ENCODE data around the gene IQCE.

The IQCE gene

DNA sequence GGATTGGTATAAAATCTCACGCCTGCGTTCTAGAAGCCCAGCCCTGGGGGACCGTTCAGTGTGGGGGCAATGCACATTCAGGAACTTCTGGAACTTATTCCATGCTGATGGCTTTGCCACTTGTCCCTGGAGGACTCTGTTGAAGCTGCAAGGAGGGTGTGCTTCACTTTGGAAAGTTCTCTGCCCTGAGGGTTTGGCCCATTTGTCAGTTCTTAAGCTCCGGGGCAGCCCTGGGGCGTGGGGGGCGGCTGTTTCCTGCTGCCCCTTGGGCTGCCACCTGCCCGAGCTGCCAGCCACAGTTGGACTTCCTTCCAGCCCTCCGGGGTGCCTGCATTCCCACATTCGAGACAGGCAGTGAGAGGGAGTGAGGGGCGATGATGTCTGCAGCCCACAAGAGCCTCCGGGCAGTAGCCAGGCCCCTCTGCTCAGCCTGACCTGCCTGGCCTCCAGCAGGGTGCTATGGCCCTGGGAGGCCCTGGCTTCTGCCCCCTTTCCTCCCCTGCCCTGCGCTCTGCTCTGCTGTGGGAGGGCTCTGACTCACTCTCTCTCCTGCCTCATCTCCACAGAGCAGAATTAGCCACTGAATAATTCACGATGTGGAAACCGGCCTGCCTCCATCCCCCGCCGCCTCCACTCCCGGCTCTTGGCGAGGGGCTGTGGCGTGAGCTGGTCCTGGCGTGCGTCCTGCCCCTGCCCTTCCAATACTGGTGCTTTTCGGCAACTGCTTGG, 74.9 kb downstream of the IQCE start:
- peak; percentile 22 for TF ChIP-seq NFIC (IDR thresholded peaks at IDR 0.05)
- peak; percentile 85 for TF ChIP-seq ZBTB7A (IDR thresholded peaks at IDR 0.05; ENCODE audit: low read depth)
- TF ChIP-seq CEBPB (IDR thresholded peaks at IDR 0.05), result no peak
- no peak for TF ChIP-seq RAD21 (IDR thresholded peaks at IDR 0.05; ENCODE audit: low read depth)
- TF ChIP-seq, protein P1, sequence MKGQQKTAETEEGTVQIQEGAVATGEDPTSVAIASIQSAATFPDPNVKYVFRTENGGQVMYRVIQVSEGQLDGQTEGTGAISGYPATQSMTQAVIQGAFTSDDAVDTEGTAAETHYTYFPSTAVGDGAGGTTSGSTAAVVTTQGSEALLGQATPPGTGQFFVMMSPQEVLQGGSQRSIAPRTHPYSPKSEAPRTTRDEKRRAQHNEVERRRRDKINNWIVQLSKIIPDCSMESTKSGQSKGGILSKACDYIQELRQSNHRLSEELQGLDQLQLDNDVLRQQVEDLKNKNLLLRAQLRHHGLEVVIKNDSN (IDR thresholded peaks at IDR 0.05), result no peak
- TF ChIP-seq, protein P2, sequence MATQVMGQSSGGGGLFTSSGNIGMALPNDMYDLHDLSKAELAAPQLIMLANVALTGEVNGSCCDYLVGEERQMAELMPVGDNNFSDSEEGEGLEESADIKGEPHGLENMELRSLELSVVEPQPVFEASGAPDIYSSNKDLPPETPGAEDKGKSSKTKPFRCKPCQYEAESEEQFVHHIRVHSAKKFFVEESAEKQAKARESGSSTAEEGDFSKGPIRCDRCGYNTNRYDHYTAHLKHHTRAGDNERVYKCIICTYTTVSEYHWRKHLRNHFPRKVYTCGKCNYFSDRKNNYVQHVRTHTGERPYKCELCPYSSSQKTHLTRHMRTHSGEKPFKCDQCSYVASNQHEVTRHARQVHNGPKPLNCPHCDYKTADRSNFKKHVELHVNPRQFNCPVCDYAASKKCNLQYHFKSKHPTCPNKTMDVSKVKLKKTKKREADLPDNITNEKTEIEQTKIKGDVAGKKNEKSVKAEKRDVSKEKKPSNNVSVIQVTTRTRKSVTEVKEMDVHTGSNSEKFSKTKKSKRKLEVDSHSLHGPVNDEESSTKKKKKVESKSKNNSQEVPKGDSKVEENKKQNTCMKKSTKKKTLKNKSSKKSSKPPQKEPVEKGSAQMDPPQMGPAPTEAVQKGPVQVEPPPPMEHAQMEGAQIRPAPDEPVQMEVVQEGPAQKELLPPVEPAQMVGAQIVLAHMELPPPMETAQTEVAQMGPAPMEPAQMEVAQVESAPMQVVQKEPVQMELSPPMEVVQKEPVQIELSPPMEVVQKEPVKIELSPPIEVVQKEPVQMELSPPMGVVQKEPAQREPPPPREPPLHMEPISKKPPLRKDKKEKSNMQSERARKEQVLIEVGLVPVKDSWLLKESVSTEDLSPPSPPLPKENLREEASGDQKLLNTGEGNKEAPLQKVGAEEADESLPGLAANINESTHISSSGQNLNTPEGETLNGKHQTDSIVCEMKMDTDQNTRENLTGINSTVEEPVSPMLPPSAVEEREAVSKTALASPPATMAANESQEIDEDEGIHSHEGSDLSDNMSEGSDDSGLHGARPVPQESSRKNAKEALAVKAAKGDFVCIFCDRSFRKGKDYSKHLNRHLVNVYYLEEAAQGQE (IDR thresholded peaks at IDR 0.05; ENCODE audit: low read depth), result no peak
- TF ChIP-seq CREB1 (IDR thresholded peaks at IDR 0.05; ENCODE audit: low read depth), result no peak
- TF ChIP-seq TEAD4 (IDR thresholded peaks at IDR 0.05), result peak; percentile 45
- TF ChIP-seq TAF1 (IDR thresholded peaks at IDR 0.05; ENCODE audit: low read depth), result no peak
- TF ChIP-seq TCF12 (IDR thresholded peaks at IDR 0.05; ENCODE audit: low read depth), result peak; percentile 73
- peak; percentile 40; the same call in 1 of the 2 replicates for TF ChIP-seq FOXM1 (IDR thresholded peaks at IDR 0.05; ENCODE audit: borderline replicate concordance, low read depth)
- TF ChIP-seq EP300 (IDR thresholded peaks at IDR 0.05; ENCODE audit: borderline replicate concordance), result peak; percentile 46; the same call in 1 of the 2 replicates
- no peak for TF ChIP-seq EGR1 (IDR thresholded peaks at IDR 0.05)
- TF ChIP-seq YY1 (IDR thresholded peaks at IDR 0.05; ENCODE audit: low read depth), result no peak
- TF ChIP-seq MAX (IDR thresholded peaks at IDR 0.05), result no peak; the same call in 1 of the 2 replicates

DNA sequence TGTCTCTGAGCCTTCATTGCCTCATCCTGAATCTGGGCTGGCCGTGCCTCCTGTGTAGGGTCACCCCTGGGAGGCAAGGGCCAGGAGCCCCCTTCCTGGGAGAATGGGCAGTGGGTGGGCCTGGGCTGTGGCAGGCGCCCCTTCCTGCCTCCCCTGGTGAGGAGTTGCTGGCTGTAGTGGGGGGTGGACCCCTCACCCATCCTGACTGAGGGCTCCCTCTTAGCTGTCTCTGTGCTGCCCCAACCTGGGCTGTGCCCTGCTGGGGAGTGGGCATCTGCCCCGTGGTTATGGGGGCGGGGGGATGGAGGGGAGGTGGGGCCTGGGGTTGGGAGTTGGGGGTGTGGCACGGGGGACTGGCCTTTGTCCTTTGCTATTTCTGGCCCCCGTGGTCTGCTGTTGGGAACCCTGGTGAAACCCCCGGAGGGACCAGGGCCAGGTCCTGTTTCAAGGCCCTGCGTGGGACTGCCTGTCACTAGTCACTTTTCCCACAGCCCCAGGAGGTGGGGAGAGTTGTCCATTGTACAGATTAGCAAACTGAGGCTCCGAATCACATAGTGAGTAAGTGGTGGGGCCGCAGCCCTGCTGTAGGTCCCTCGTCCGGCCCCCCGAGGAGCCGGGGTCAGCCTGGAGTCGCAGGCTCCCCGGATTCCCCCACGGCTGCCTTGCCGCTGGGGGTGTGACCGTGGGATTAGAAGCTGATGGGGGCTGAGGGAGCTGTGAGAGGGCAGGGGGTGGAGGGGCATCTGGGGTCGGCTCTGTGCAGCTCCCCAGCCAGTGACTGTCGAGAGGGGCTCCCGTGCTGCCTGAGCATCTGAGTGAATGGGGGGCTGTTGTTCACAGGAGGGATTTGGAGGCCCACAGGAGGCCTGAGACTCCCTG, 75.7 kb downstream of the IQCE start:
- TF ChIP-seq YY1 (IDR thresholded peaks at IDR 0.05; ENCODE audit: low read depth) (no peak), TEAD4 (IDR thresholded peaks at IDR 0.05) (no peak), ZBTB7A (IDR thresholded peaks at IDR 0.05; ENCODE audit: low read depth) (peak; percentile 18; the same call in 1 of the 2 replicates), MAX (IDR thresholded peaks at IDR 0.05) (no peak)
- TF ChIP-seq, protein P2 (IDR thresholded peaks at IDR 0.05; ENCODE audit: low read depth), result no peak
- TF ChIP-seq, protein P1 (IDR thresholded peaks at IDR 0.05), result no peak

DNA sequence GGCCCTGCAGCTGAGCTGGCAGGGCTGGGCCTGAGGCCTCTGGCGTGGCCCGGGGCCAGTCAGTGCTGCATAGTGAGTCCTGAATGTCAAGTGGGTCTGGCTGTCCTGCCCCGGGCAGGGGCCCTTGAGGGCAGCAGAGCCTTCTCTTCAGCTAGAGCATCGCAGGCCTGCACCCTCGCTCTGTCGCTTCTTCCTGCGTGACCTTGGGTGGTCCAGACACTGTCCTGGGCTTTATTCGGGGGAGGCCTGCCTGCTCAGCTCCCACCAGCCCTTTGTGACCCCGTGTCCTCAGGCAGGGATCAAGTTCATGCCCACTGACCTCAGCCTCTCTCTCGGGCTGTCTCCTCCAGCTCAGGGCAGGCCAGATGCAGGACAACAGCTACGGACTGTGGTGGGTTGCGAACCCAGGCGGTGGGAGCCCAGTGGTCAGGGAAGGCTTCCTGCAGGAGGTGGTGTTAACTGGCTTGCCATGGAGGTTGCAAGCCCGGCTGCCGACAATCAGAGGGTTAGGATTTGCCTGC, 76.4 kb downstream of the IQCE start:
- TF ChIP-seq, protein P2 (IDR thresholded peaks at IDR 0.05; ENCODE audit: low read depth), result no peak
- TF ChIP-seq TCF12 (IDR thresholded peaks at IDR 0.05; ENCODE audit: low read depth), result no peak
- TF ChIP-seq CEBPB (IDR thresholded peaks at IDR 0.05), result no peak
- TF ChIP-seq ZBTB7A (IDR thresholded peaks at IDR 0.05; ENCODE audit: low read depth), result no peak
- no peak for TF ChIP-seq MAX (IDR thresholded peaks at IDR 0.05)
- TF ChIP-seq TEAD4 (IDR thresholded peaks at IDR 0.05), result no peak
- TF ChIP-seq YY1 (IDR thresholded peaks at IDR 0.05; ENCODE audit: low read depth), result no peak
- no peak for TF ChIP-seq EGR1 (IDR thresholded peaks at IDR 0.05)
